Measurements from ENCODE around the gene C1orf56. TPM values are rescaled to one million over a fixed set of nuclear protein-coding genes. Genes with fewer than 3 reads are reported as not detected.

Gene C1orf56
- total and polyA plus RNA-seq, 10 of the 15 experiments (the other 5 are each of a cell fraction or from before 2014, with no cell fraction given) = 0.22 to 15.5 (median 1.5) TPM

- Histone ChIP-seq H2AFZ (ENCODE audit: control insufficient read depth, low read depth, low read length) (no peak overlapping the region), H3K9me3 (replicated peaks; ENCODE audit: control insufficient read depth, insufficient read depth, low read length) (no peaks in the 10 kb centered on the region), H3K79me2 (ENCODE audit: control insufficient read depth, insufficient read depth, low read length) (peaks cover 55% of the 10 kb centered on the region), H3K4me2 (ENCODE audit: control insufficient read depth, insufficient read depth) (peak overlapping the region; percentile 74), H3K27ac (ENCODE audit: control insufficient read depth, insufficient read depth) (peak overlapping the region; percentile 97), H3K4me3 (peak overlapping the region; percentile 93), H3K36me3 (ENCODE audit: control insufficient read depth in 2 of 2, insufficient read depth in 2 of 2, low read length in 1 of 2) (peaks cover 11 to 26% of the 10 kb centered on the region in 2 experiments), H4K20me1 (ENCODE audit: control insufficient read depth, insufficient read depth) (peaks cover 3% of the 10 kb centered on the region; the same call in 1 of the 2 replicates), H3K27me3 (replicated peaks in 1 of 2; ENCODE audit: control insufficient read depth in 2 of 2, insufficient read depth in 2 of 2, low read length in 1 of 2) (no peaks in the 10 kb centered on the region), H3K4me1 (ENCODE audit: control insufficient read depth, insufficient read depth, low read length) (peaks cover 28% of the 10 kb centered on the region), H3K9ac (ENCODE audit: control insufficient read depth, insufficient read depth, low read length) (peak overlapping the region; percentile 94)
- in situ Hi-C loops (cut with MboI) = no loop called here
- no peak for DNase-seq (ENCODE audit: low read depth, low spot score)
- no peak for TF ChIP-seq NFIC (IDR thresholded peaks at IDR 0.05; ENCODE audit: low read depth, low read length)
- no peak for TF ChIP-seq PAX5 (IDR thresholded peaks at IDR 0.05; ENCODE audit: borderline replicate concordance, low read depth, low read length)
- no peak for TF ChIP-seq NR2C1 (IDR thresholded peaks at IDR 0.05)
- no peak for TF ChIP-seq FOXK2 (IDR thresholded peaks at IDR 0.05)
- TF ChIP-seq SMC3 (IDR thresholded peaks at IDR 0.05; ENCODE audit: borderline replicate concordance, low read length) = no peak
- no peak for TF ChIP-seq PAX8 (IDR thresholded peaks at IDR 0.05)
- TF ChIP-seq ZNF274 (IDR thresholded peaks at IDR 0.05; ENCODE audit: insufficient read depth, insufficient read length) = no peak
- no peak for TF ChIP-seq RELB (IDR thresholded peaks at IDR 0.05; ENCODE audit: low read depth)
- no peak for TF ChIP-seq CBFB (IDR thresholded peaks at IDR 0.05; ENCODE audit: low read depth)
- no peak for TF ChIP-seq TCF12 (IDR thresholded peaks at IDR 0.05; ENCODE audit: low read depth, low read length)
- TF ChIP-seq TARDBP (IDR thresholded peaks at IDR 0.05; ENCODE audit: borderline replicate concordance) = no peak
- no peak for TF ChIP-seq ATF2 (IDR thresholded peaks at IDR 0.05; ENCODE audit: low read length)
- no peak for TF ChIP-seq IRF5 (IDR thresholded peaks at IDR 0.05; ENCODE audit: borderline replicate concordance)
- TF ChIP-seq ETV6 (conservative IDR thresholded peaks at IDR 0.05 in 1 of 2, IDR thresholded peaks at IDR 0.05 in 1 of 2; ENCODE audit: borderline replicate concordance in 1 of 2, low read depth in 1 of 2) = no peak
- peak; percentile 1; the same call in 2 of the 3 replicates for ATAC-seq
- ChIA-PET CTCF (interaction anchor here (0.6 to 7.4 kb wide), 13 partner anchors 9 to 53 kb away, joined by 3 to 76 read pairs (median 4); partner anchors contain the start of genes C1orf56, GABPB2 and MINDY1), RAD21 (ENCODE audit: unreplicated experiment) (interaction anchor here (1.2 to 1.6 kb wide), 4 partner anchors 41 to 100 kb away, joined by 3 to 8 read pairs (median 6); partner anchors contain the start of gene TNFAIP8L2), POLR2A (interaction anchor here (0.6 to 5.8 kb wide), 6 partner anchors 10 to 323 kb away, joined by 4 to 65 read pairs (median 4); partner anchors contain the start of genes C1orf56, GABPB2 and SETDB1), SMC1A (ENCODE audit: uncharacterized antibody, unreplicated experiment) (interaction anchor here (0.9 to 3.6 kb wide), 7 partner anchors 12 to 98 kb away, joined by 3 to 12 read pairs (median 6); partner anchors contain the start of genes GABPB2, MINDY1 and TNFAIP8L2)
- no peak for FAIRE-seq
- BruUV-seq (replicated peaks) = TSS peak; percentile 70
- under 1% methylated on average over 10 of the region's 10 CpGs for WGBS (ENCODE audit: insufficient coverage, insufficient replicate concordance, low lambda C conversion rate, missing lambda C conversion rate)
- intact Hi-C loops (cut with micrococcal nuclease; ENCODE audit: unreplicated experiment) = loop anchor here (1.0 to 2.0 kb wide), 2 partner anchors 12 to 34 kb away; partner anchors contain the start of gene GABPB2
Measured at GRCh38 chr1:151058692-151059091, 11.1 kb downstream of the C1orf56 start.

Data from GM12878 (cell line).